DND-41 (cell line): ENCODE data around the gene LRRC8E.

Source experiments
- ATAC-seq: fragments of 200-7000 bp; cut with Tn5 transposase; 3 replicates; pipeline ENCODE4 v1.9.1; 2021; ENCODE audit warnings: low read depth; ENCODE audit not compliant: insufficient read depth
- DNase-seq: peaks from one replicate; pipeline ENCODE4 v3.0.0-alpha.2; 2020
- H2AFZ ChIP-seq: 2 replicates; pipeline ENCODE4 v1.6.0; 2012; ENCODE audit warnings: low read depth, low read length
- H3K27ac ChIP-seq: 2 replicates; pipeline ENCODE4 v1.5.1; 2012; ENCODE audit warnings: low read length, inconsistent platforms
- H3K27me3 ChIP-seq: fragments of 200-600 bp; sonication (generic); 2 replicates; pipeline ENCODE4 v1.6.0; 2012; ENCODE audit warnings: low read length, mild to moderate bottlenecking, inconsistent platforms; ENCODE audit not compliant: insufficient read depth, poor library complexity
- H3K36me3 ChIP-seq: 2 replicates; pipeline ENCODE4 v1.5.1; 2012; ENCODE audit warnings: low read length, inconsistent platforms; ENCODE audit not compliant: insufficient read depth
- H3K4me1 ChIP-seq: 2 replicates; pipeline ENCODE4 v1.5.1; 2012; ENCODE audit warnings: mild to moderate bottlenecking, low read length; ENCODE audit not compliant: insufficient read depth
- H3K4me2 ChIP-seq: 2 replicates; pipeline ENCODE4 v1.6.0; 2012; ENCODE audit warnings: mild to moderate bottlenecking, moderate library complexity, low read length, inconsistent platforms; ENCODE audit not compliant: insufficient read depth
- H3K4me3 ChIP-seq, 2 experiments: fragments of 200-600 bp in 1 of 2; shearing (Covaris generic) in 1 of 2; 2 replicates each; pipeline ENCODE4 v1.5.1; 2012 to 2016; ENCODE audit warnings: inconsistent platforms in 2 of 2, low read length in 2 of 2, mild to moderate bottlenecking in 2 of 2, low read depth in 1 of 2, moderate library complexity in 1 of 2
- H3K79me2 ChIP-seq: 2 replicates; pipeline ENCODE4 v1.6.0; 2012; ENCODE audit warnings: low read length, inconsistent platforms; ENCODE audit not compliant: insufficient read depth
- H3K9ac ChIP-seq: 2 replicates; pipeline ENCODE4 v1.6.0; 2012; ENCODE audit warnings: low read depth, mild to moderate bottlenecking, inconsistent platforms, low read length, moderate library complexity
- H3K9me3 ChIP-seq: 2 replicates; pipeline ENCODE4 v1.5.1; 2012; ENCODE audit warnings: low read length, moderate library complexity, mild to moderate bottlenecking, inconsistent platforms; ENCODE audit not compliant: insufficient read depth, severe bottlenecking
- H4K20me1 ChIP-seq: 2 replicates; pipeline ENCODE4 v1.6.0; 2012; ENCODE audit warnings: low read length; ENCODE audit not compliant: insufficient read depth
- CTCF ChIP-seq: IDR thresholded peaks from 2 replicates; pipeline ENCODE4 v1.5.1; 2012; ENCODE audit warnings: borderline replicate concordance, low read length, moderate library complexity, mild to moderate bottlenecking; ENCODE audit not compliant: poor library complexity, severe bottlenecking; ENCODE audit errors: extremely low read depth
- EZH2 ChIP-seq: IDR thresholded peaks from 3 replicates; pipeline ENCODE4 v1.6.1; 2012; ENCODE audit warnings: borderline replicate concordance, low read depth, mild to moderate bottlenecking, moderate library complexity, low read length, inconsistent platforms; ENCODE audit not compliant: severe bottlenecking

LRRC8E gene

GRCh38 chr19:7860714-7861618, 27.3 kb upstream of the LRRC8E start:
- ATAC-seq (no peak), DNase-seq (no peak)
- Histone ChIP-seq H3K4me1 (no peaks in the 10 kb centered on the region), H3K79me2 (no peaks in the 10 kb centered on the region), H3K9me3 (no peaks in the 10 kb centered on the region), H3K4me3 (no peak overlapping the region), H3K9ac (no peak overlapping the region), H4K20me1 (peaks cover 4% of the 10 kb centered on the region; the same call in 1 of the 2 replicates), H3K27ac (no peak overlapping the region), H3K4me2 (no peak overlapping the region), H2AFZ (no peak overlapping the region), H3K27me3 (no peaks in the 10 kb centered on the region), H3K36me3 (peaks cover 6% of the 10 kb centered on the region)
- no peak for TF ChIP-seq EZH2
- no peak for TF ChIP-seq CTCF

- TF ChIP-seq CTCF (no peak), EZH2 (no peak)
- DNase-seq (no peak), ATAC-seq (no peak)
- no peak overlapping the region for H3K4me2 ChIP-seq
- H3K36me3 ChIP-seq, result peaks cover 6% of the 10 kb centered on the region
- H3K27ac ChIP-seq, result no peak overlapping the region
- no peaks in the 10 kb centered on the region for H3K9me3 ChIP-seq
- H3K4me3 ChIP-seq, result no peak overlapping the region
- no peaks in the 10 kb centered on the region for H3K79me2 ChIP-seq
- H2AFZ ChIP-seq, result no peak overlapping the region
- no peaks in the 10 kb centered on the region for H3K4me1 ChIP-seq
- no peaks in the 10 kb centered on the region for H3K27me3 ChIP-seq
- peaks cover 4% of the 10 kb centered on the region; the same call in 1 of the 2 replicates for H4K20me1 ChIP-seq
- H3K9ac ChIP-seq, result no peak overlapping the region
These were observed 26.5 kb upstream of the LRRC8E start for GRCh38 chr19:7861619-7862412.

- Histone ChIP-seq H3K9ac (no peak overlapping the region), H3K4me3 (no peak overlapping the region), H3K27ac (no peak overlapping the region), H4K20me1 (peaks cover 4% of the 10 kb centered on the region; the same call in 1 of the 2 replicates), H3K27me3 (no peaks in the 10 kb centered on the region), H3K79me2 (no peaks in the 10 kb centered on the region), H3K36me3 (peaks cover 6% of the 10 kb centered on the region), H2AFZ (no peak overlapping the region), H3K4me1 (no peaks in the 10 kb centered on the region), H3K4me2 (no peak overlapping the region), H3K9me3 (no peaks in the 10 kb centered on the region)
- ATAC-seq, result no peak
- DNase-seq, result peak; percentile 18
- TF ChIP-seq EZH2 (no peak), CTCF (no peak)
These were observed 25.8 kb upstream of the LRRC8E start for GRCh38 chr19:7862413-7862951.
